PFSK-1 (cell line): ENCODE data around the gene HERC5.

Experiments used
- FOXP2 ChIP-seq: optimal IDR thresholded peaks from 2 replicates; pipeline ENCODE3; 2011; ENCODE audit warnings: borderline replicate concordance, control low read depth, inconsistent platforms; ENCODE audit not compliant: insufficient read depth; ENCODE audit errors: extremely low read length, extremely low read depth
- POLR2AphosphoS5 ChIP-seq: IDR thresholded peaks from 2 replicates; pipeline ENCODE4 v1.6.1; 2012; ENCODE audit warnings: low read depth, mild to moderate bottlenecking, control low read depth, low read length, moderate library complexity
- SIN3A ChIP-seq: IDR thresholded peaks from 2 replicates; pipeline ENCODE4 v1.6.1; 2012; ENCODE audit warnings: mild to moderate bottlenecking, low read length, moderate library complexity, borderline replicate concordance; ENCODE audit not compliant: insufficient read depth
- TAF1 ChIP-seq: IDR thresholded peaks from 2 replicates; pipeline ENCODE4 v1.6.1; 2012; ENCODE audit warnings: low read length, control low read depth, borderline replicate concordance; ENCODE audit not compliant: insufficient read depth
- TF ChIP-seq, protein P1 (sequence below), 2 experiments: IDR thresholded peaks; 2 replicates each; pipeline versions ENCODE4 v1.6.1 to v1.8.0; 2011 to 2012; ENCODE audit warnings: low read depth in 2 of 2, low read length in 2 of 2, control low read depth in 1 of 2, inconsistent platforms in 1 of 2, mild to moderate bottlenecking in 1 of 2, moderate library complexity in 1 of 2; ENCODE audit not compliant: insufficient read depth in 1 of 2

HERC5 gene

DNA sequence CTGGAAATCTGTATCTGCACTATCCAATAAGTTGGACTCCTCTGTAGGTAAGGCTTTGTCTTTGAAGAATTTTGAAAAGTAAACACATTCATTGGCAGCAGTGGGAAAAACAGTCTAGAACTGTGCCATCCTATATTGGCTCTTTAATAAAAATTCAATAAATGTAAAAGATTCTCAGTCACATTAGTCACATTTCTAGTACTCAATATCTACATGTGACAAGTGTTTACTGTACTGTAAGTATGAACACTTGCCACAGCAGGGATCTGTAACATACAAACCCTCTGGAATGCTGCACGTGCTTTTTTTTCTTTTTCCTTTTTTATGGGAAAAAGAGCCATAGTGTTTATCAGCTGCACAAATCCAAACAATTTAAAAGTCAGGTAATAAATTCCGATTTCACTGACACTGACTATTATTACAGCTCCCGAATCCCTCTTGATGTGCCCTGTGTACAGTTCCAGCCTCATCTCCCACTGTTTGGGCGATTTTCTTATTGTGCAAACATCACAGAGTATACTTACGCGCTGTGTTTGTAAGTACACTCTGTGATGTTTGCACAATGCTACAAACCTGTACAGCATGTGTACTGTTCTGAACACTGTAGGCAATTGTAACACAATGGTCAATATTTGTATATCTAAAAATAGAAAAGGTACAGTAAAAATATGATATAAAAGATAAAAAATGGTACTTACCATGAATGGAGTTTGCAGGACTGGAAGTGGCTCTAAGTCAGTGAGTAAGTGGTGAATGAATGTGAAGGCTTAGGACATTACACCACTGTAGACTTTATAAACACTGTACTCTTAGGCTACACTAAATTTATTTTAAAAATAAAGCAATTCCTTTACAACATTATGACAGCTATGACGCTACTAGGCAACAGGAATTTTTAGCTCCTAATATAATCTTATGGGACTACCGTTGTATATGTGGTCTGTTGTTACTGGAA lies 57.9 kb downstream of the HERC5 start:
- TF ChIP-seq FOXP2 (no peak), POLR2AphosphoS5 (no peak), SIN3A (no peak), TAF1 (no peak)
- TF ChIP-seq, protein P1, sequence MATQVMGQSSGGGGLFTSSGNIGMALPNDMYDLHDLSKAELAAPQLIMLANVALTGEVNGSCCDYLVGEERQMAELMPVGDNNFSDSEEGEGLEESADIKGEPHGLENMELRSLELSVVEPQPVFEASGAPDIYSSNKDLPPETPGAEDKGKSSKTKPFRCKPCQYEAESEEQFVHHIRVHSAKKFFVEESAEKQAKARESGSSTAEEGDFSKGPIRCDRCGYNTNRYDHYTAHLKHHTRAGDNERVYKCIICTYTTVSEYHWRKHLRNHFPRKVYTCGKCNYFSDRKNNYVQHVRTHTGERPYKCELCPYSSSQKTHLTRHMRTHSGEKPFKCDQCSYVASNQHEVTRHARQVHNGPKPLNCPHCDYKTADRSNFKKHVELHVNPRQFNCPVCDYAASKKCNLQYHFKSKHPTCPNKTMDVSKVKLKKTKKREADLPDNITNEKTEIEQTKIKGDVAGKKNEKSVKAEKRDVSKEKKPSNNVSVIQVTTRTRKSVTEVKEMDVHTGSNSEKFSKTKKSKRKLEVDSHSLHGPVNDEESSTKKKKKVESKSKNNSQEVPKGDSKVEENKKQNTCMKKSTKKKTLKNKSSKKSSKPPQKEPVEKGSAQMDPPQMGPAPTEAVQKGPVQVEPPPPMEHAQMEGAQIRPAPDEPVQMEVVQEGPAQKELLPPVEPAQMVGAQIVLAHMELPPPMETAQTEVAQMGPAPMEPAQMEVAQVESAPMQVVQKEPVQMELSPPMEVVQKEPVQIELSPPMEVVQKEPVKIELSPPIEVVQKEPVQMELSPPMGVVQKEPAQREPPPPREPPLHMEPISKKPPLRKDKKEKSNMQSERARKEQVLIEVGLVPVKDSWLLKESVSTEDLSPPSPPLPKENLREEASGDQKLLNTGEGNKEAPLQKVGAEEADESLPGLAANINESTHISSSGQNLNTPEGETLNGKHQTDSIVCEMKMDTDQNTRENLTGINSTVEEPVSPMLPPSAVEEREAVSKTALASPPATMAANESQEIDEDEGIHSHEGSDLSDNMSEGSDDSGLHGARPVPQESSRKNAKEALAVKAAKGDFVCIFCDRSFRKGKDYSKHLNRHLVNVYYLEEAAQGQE (IDR thresholded peaks at IDR 0.05; ENCODE audit: insufficient read depth in 1 of 2, low read depth in 2 of 2, low read length in 2 of 2), result no peak

DNA sequence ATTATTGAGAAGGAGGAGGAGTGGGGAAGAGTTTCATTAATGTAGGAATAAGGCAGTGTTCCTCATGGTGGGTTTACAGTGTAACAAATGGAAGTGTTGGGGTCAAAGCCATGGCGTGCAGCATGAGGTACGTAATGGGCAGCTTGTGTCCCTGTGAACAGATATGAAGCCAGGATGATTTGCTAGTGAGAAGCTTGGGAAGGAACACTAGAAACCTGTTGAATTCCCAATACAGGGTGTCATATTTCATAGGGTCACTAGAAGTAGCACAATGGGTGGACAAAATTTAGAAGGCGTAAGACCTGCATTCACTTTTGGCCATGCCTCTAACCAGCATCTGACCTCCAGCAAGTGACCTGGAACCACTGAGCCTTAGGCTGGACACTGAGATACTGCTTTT lies 59.8 kb downstream of the HERC5 start:
- no peak for TF ChIP-seq FOXP2
- TF ChIP-seq SIN3A, result no peak
- no peak for TF ChIP-seq POLR2AphosphoS5
- no peak for TF ChIP-seq TAF1
- TF ChIP-seq, protein P1 (IDR thresholded peaks at IDR 0.05; ENCODE audit: insufficient read depth in 1 of 2, low read depth in 2 of 2, low read length in 2 of 2), result no peak

DNA sequence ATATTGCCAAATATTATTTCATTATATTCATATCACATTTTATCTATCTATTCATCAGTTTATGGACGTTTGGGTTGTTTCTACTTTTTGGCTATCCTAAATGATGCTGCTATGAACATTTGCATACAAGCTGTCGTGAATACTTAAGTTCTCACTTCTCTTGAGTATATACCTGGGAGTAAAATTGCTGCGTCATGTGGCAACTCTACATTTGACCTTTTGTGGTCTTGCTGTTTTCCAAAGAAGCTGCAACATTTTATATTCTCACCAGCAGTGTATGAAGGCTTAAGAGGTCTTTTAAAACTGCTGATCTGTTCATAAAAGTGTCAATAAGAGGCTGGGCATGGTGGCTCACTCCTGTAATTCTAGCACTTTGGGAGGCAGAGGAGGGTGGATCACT lies 60.9 kb downstream of the HERC5 start:
- TF ChIP-seq POLR2AphosphoS5 (no peak), TAF1 (no peak), SIN3A (no peak), FOXP2 (no peak)
- TF ChIP-seq, protein P1 (IDR thresholded peaks at IDR 0.05; ENCODE audit: insufficient read depth in 1 of 2, low read depth in 2 of 2, low read length in 2 of 2), result no peak

- TF ChIP-seq SIN3A (no peak), TAF1 (no peak), POLR2AphosphoS5 (no peak), FOXP2 (no peak)
- TF ChIP-seq, protein P1 (IDR thresholded peaks at IDR 0.05; ENCODE audit: insufficient read depth in 1 of 2, low read depth in 2 of 2, low read length in 2 of 2), result no peak
Measured at GRCh38 chr4:88518911-88519310, 62.0 kb downstream of the HERC5 start.
